ENCODE measurements around the gene IL4I1.

The IL4I1 gene

DNA sequence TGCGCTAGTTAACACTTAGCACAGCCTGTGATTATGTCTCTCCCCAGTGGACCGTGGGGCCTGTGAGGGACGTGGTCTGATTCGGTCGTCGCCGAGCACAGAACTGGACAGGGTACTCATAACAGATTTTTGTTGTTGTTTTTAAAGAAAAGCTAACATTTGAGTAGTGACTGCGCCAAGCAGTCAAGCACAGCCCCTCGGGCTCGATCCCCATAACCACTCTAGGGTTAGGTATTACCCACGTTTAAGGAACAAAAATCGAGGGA is 46.5 kb downstream of the IL4I1 start:
- TF ChIP-seq, protein P1, sequence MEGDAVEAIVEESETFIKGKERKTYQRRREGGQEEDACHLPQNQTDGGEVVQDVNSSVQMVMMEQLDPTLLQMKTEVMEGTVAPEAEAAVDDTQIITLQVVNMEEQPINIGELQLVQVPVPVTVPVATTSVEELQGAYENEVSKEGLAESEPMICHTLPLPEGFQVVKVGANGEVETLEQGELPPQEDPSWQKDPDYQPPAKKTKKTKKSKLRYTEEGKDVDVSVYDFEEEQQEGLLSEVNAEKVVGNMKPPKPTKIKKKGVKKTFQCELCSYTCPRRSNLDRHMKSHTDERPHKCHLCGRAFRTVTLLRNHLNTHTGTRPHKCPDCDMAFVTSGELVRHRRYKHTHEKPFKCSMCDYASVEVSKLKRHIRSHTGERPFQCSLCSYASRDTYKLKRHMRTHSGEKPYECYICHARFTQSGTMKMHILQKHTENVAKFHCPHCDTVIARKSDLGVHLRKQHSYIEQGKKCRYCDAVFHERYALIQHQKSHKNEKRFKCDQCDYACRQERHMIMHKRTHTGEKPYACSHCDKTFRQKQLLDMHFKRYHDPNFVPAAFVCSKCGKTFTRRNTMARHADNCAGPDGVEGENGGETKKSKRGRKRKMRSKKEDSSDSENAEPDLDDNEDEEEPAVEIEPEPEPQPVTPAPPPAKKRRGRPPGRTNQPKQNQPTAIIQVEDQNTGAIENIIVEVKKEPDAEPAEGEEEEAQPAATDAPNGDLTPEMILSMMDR (conservative IDR thresholded peaks at IDR 0.05; ENCODE audit: low read depth) = no peak
- peak overlapping the region; percentile 97 for H3K27ac ChIP-seq
- no peak for DNase-seq (ENCODE audit: low spot score)
- POLR2A ChIA-PET (ENCODE audit: low non-redundant PET) = interaction anchor here (1.1 kb wide), 1 partner anchor 19 kb away, joined by 6 read pairs; no protein-coding TSS in a partner anchor
- CTCF ChIA-PET = interaction anchor here (0.5 to 0.6 kb wide), 2 partner anchors 63 to 159 kb away, joined by 3 to 5 read pairs; partner anchors contain the start of gene CPT1C

DNA sequence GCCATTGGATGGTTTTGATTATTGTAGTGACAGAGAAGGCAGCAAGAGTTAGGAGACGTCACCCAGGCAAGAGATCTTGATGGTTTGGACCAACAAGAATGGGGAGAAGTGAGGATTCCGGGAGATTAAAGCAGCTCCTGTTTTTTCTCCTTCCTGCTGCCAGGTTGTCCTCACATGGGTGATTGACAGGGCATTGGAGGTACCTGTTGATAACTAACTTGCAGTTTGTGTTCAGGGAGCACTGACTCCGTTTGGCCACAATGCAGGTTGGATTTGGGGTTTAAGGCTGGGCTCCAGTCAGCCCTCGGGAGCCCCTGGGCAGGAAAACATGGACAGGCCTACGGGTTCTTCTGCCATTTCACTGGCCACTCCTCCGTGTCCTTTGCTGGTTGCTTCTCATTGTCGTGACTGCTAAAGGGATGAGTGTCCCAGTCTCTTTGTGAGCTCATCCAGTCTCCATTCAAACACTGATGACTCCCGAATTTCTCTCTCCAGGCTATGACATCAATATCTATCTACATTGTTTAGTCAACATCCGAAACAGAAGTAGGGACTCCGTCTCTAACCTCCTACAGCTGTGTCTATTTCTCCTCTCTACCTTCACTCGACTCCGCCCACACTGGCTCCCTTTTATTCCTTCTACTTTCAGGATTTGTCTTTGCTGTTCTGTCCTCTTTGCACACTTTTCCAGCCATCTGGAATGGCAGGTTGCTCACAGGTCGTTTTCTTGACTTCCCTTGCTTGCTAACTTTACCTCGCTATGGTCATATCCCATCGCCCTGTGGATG is 47.1 kb downstream of the IL4I1 start:
- TF ChIP-seq, protein P1 (conservative IDR thresholded peaks at IDR 0.05; ENCODE audit: low read depth) = no peak
- no peak for DNase-seq (ENCODE audit: low spot score)
- H3K27ac ChIP-seq = peak overlapping the region; percentile 97
- POLR2A ChIA-PET (ENCODE audit: low non-redundant PET) = interaction anchor here (1.1 to 1.5 kb wide), 2 partner anchors 19 to 20 kb away, joined by 3 to 6 read pairs; no protein-coding TSS in a partner anchor
- CTCF ChIA-PET = no interaction called here

DNA sequence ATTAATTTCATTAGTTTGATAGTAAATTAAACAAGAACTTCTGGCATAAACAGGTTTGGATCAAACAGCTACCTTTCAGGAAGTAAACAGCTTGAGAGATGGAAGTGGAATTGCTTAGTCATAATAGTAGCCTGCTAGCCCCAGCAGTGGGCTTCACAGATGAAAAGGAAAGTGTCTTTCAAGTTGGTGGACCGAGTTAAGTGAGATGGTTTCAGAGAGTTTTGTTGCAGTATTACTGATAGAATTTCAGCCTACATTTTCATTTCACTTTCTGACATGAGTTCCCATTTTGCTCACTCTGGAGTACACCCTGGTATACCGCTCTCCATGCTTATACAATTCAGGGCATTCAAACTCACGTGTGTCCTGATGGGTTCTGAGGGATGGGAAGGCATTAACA is 47.7 kb downstream of the IL4I1 start:
- ChIA-PET CTCF (no interaction called here), POLR2A (ENCODE audit: low non-redundant PET) (interaction anchor here (0.5 to 1.5 kb wide), 3 partner anchors 20 to 154 kb away, joined by 3 to 4 read pairs (median 3); no protein-coding TSS in a partner anchor)
- TF ChIP-seq, protein P1 (conservative IDR thresholded peaks at IDR 0.05; ENCODE audit: low read depth) = no peak
- DNase-seq (ENCODE audit: low spot score) = no peak
- peak overlapping the region; percentile 79 for H3K27ac ChIP-seq

DNA sequence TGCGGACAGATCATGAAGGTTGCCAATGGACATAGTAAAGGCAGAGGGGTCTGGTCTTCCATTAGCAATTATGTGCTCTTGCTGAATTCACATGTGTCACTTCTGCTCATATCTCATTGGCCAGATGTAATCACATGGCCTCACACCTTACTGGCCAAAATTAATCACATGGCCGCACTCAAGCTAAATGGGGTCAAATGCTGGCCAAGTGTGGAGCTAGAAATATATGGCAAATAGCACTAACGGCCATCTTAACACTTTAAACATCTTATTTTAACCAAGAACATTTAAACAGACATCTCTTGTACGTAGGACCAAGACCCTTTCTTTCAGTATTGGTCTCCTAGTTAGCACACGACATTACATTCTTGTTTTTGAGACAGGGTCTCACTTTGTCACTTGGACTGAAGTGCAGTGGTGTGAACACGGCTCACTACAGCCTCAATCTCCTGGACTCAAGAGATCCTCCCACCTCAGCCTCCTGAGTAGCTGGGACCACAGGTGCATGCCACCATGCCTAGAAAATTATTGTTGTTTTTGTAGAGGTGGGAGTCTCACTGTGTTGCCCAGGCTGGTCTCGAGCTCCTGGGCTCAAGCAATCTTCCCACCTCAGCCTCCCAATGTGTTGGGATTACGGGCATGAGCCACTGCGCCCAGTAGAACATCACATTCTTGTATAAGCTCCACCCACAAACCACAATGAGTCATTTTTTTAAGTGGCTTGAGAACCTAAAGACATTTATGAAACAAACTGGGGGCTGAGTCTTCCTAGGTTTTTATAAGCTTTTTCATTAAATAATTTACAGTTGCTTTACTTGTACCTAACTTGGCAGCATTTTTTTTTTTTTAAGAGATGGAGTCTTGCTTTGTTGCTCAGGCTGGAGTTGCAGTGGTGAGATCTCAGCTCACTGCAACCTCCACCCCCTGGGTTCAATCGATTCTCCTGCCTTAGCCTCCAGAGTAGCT is 48.7 kb downstream of the IL4I1 start:
- ChIA-PET POLR2A (ENCODE audit: low non-redundant PET) (interaction anchor here (0.5 to 1.5 kb wide), 4 partner anchors 21 to 153 kb away, joined by 3 to 4 read pairs (median 3); no protein-coding TSS in a partner anchor), CTCF (interaction anchor here (0.7 kb wide), 1 partner anchor 349 kb away, joined by 4 read pairs; no protein-coding TSS in a partner anchor)
- DNase-seq (ENCODE audit: low spot score) = peak; percentile 60
- TF ChIP-seq, protein P1 (conservative IDR thresholded peaks at IDR 0.05; ENCODE audit: low read depth) = no peak
- peak overlapping the region; percentile 79 for H3K27ac ChIP-seq

DNA sequence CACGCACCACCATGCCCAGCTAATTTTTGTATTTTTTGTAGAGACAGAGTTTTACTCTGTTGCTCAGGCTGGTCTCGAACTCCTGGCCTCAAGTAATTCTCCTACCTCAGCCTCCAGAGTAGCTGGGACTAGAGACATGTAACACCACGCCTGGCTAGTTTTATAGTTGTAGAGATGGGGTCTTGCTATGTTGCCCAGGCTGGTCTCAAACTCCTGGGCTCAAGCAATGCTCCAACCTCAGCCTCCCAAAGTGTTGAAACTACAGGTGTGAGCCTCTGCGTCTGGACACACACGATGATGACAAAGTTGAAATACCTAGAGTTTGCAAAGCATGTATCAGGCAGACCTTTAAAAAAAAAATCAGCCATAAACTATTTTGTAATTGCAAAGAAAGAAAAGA is 50.3 kb downstream of the IL4I1 start:
- TF ChIP-seq, protein P1 (conservative IDR thresholded peaks at IDR 0.05; ENCODE audit: low read depth) = no peak
- ChIA-PET CTCF (no interaction called here), POLR2A (ENCODE audit: low non-redundant PET) (no interaction called here)
- no peak overlapping the region for H3K27ac ChIP-seq
- DNase-seq (ENCODE audit: low spot score) = no peak

DNA sequence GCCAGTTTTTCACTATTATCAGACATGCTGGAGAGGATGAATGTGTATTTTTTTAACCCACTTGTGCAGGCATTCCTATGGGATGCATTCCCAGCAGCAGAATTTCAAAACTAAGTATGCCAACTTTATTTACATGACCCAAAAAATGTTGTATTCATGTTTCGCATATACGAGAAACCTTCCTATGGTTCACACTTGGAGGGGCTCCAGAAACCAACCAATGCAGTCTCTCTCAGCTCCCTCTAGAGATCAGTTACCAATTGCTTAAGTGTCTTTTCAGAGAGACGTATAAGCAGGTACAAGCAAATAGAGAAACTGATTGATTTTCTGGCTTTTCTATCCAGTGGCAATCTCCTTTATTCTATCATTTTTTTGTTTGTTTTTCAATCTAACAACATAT is 51.3 kb downstream of the IL4I1 start:
- ChIA-PET CTCF (no interaction called here), POLR2A (ENCODE audit: low non-redundant PET) (no interaction called here)
- H3K27ac ChIP-seq = no peak overlapping the region
- TF ChIP-seq, protein P1 (conservative IDR thresholded peaks at IDR 0.05; ENCODE audit: low read depth) = no peak
- no peak for DNase-seq (ENCODE audit: low spot score)

All from RWPE1 (cell line).